ENCODE data around the gene TRAF5.
"Not testable (repeated sequence)": the region's sequence is repeated elsewhere in the genome, so short reads cannot be mapped to it uniquely, and the experiment has no call there.

The TRAF5 gene

GRCh38 chr1:211326528-211327345 is at the start of gene TRAF5:
Gene TRAF5 (plus strand): TSS chr1:211326833. CDS start chr1:211353240, 26,407 bp downstream.
- peak; percentile 41 for DNase-seq (ENCODE audit: low spot score)

GRCh38 chr1:211279340-211279739 is 47.3 kb upstream of the TRAF5 start:
- no peak for DNase-seq (ENCODE audit: low spot score)

- DNase-seq (ENCODE audit: low spot score): no peak
Measured at GRCh38 chr1:211280910-211281309, 45.7 kb upstream of the TRAF5 start.

GRCh38 chr1:211281320-211282022 is 45.2 kb upstream of the TRAF5 start:
- no peak for DNase-seq (ENCODE audit: low spot score)

- no peak for DNase-seq (ENCODE audit: low spot score)
Measured at GRCh38 chr1:211282023-211282373, 44.6 kb upstream of the TRAF5 start.

- no peak for DNase-seq (ENCODE audit: low spot score)
Measured at GRCh38 chr1:211285196-211285595, 41.4 kb upstream of the TRAF5 start.

- DNase-seq (ENCODE audit: low spot score): no peak
Measured at GRCh38 chr1:211287218-211287617, 39.4 kb upstream of the TRAF5 start.

GRCh38 chr1:211292411-211292810 is 34.2 kb upstream of the TRAF5 start:
- DNase-seq (ENCODE audit: low spot score): no peak

- no peak for DNase-seq (ENCODE audit: low spot score)
Measured at GRCh38 chr1:211296396-211296795, 30.2 kb upstream of the TRAF5 start.

- no peak for DNase-seq (ENCODE audit: low spot score)
Measured at GRCh38 chr1:211305044-211305443, 21.6 kb upstream of the TRAF5 start.

GRCh38 chr1:211309617-211310016 is 17.0 kb upstream of the TRAF5 start:
- DNase-seq (ENCODE audit: low spot score): no peak

- DNase-seq (ENCODE audit: low spot score): no peak
Measured at GRCh38 chr1:211313392-211313791, 13.2 kb upstream of the TRAF5 start.

- no peak for DNase-seq (ENCODE audit: low spot score)
Measured at GRCh38 chr1:211318576-211319280, 7.9 kb upstream of the TRAF5 start.

- DNase-seq (ENCODE audit: low spot score): no peak
Measured at GRCh38 chr1:211319892-211320291, 6.7 kb upstream of the TRAF5 start.

GRCh38 chr1:211320980-211321379 is 5.7 kb upstream of the TRAF5 start:
- no peak for DNase-seq (ENCODE audit: low spot score)

GRCh38 chr1:211321646-211322045 is 5.0 kb upstream of the TRAF5 start:
- DNase-seq (ENCODE audit: low spot score): not testable (repeated sequence)

- peak; percentile 86 for DNase-seq (ENCODE audit: low spot score)
Measured at GRCh38 chr1:211323156-211324063, 3.2 kb upstream of the TRAF5 start.

- no peak for DNase-seq (ENCODE audit: low spot score)
Measured at GRCh38 chr1:211324992-211325775, 1.4 kb upstream of the TRAF5 start.

GRCh38 chr1:211326140-211326527 is 499 bp upstream of the TRAF5 start:
- no peak for DNase-seq (ENCODE audit: low spot score)

- DNase-seq (ENCODE audit: low spot score): peak; percentile 62
Measured at GRCh38 chr1:211327346-211327921, 801 bp downstream of the TRAF5 start.
